Measurements from ENCODE around the gene SLX4IP.

Gene SLX4IP

GRCh38 chr20:10490257-10490656 is 55.2 kb downstream of the SLX4IP start:
- DNase-seq (ENCODE audit: insufficient read length, low spot score) (no peak), FAIRE-seq (no peak)

GRCh38 chr20:10490706-10491105 is 55.6 kb downstream of the SLX4IP start:
- FAIRE-seq (no peak), DNase-seq (ENCODE audit: insufficient read length, low spot score) (no peak)

- FAIRE-seq: no peak
- DNase-seq (ENCODE audit: insufficient read length, low spot score): no peak
Measured at GRCh38 chr20:10492065-10492464, 57.0 kb downstream of the SLX4IP start.

GRCh38 chr20:10492844-10493243 is 57.7 kb downstream of the SLX4IP start:
- FAIRE-seq (no peak), DNase-seq (ENCODE audit: insufficient read length, low spot score) (no peak)

- FAIRE-seq (no peak), DNase-seq (ENCODE audit: insufficient read length, low spot score) (no peak)
Measured at GRCh38 chr20:10495173-10495572, 60.1 kb downstream of the SLX4IP start.

GRCh38 chr20:10496465-10496864 is 61.4 kb downstream of the SLX4IP start:
- DNase-seq (ENCODE audit: insufficient read length, low spot score): no peak
- FAIRE-seq: no peak

- DNase-seq (ENCODE audit: insufficient read length, low spot score): no peak
- no peak for FAIRE-seq
Measured at GRCh38 chr20:10497283-10497682, 62.2 kb downstream of the SLX4IP start.

- FAIRE-seq: no peak
- DNase-seq (ENCODE audit: insufficient read length, low spot score): no peak
Measured at GRCh38 chr20:10497791-10498190, 62.7 kb downstream of the SLX4IP start.

GRCh38 chr20:10498200-10498599 is 63.1 kb downstream of the SLX4IP start:
- DNase-seq (ENCODE audit: insufficient read length, low spot score) (no peak), FAIRE-seq (peak; percentile 13)

GRCh38 chr20:10501402-10501801 is 66.3 kb downstream of the SLX4IP start:
- DNase-seq (ENCODE audit: insufficient read length, low spot score) (no peak), FAIRE-seq (no peak)

GRCh38 chr20:10502098-10502526 is 67.0 kb downstream of the SLX4IP start:
- DNase-seq (ENCODE audit: insufficient read length, low spot score) (no peak), FAIRE-seq (no peak)

- FAIRE-seq: no peak
Measured at GRCh38 chr20:10504608-10504993, 69.5 kb downstream of the SLX4IP start.

GRCh38 chr20:10504994-10505730 is 70.1 kb downstream of the SLX4IP start:
- DNase-seq (ENCODE audit: insufficient read length, low spot score) (no peak), FAIRE-seq (no peak)

More at GRCh38 chr20:10504608-10504993, 69.5 kb downstream of the SLX4IP start:
- no peak for DNase-seq (ENCODE audit: insufficient read length, low spot score)

- DNase-seq (ENCODE audit: insufficient read length, low spot score): no peak
- FAIRE-seq: no peak
Measured at GRCh38 chr20:10505827-10506226, 70.7 kb downstream of the SLX4IP start.

- DNase-seq (ENCODE audit: insufficient read length, low spot score) (no peak), FAIRE-seq (no peak)
Measured at GRCh38 chr20:10507052-10507451, 71.9 kb downstream of the SLX4IP start.

- no peak for FAIRE-seq
Measured at GRCh38 chr20:10508060-10508459, 73.0 kb downstream of the SLX4IP start.

GRCh38 chr20:10508468-10509251 is 73.6 kb downstream of the SLX4IP start:
- FAIRE-seq (no peak), DNase-seq (ENCODE audit: insufficient read length, low spot score) (peak; percentile 56)

More at GRCh38 chr20:10508060-10508459, 73.0 kb downstream of the SLX4IP start:
- DNase-seq (ENCODE audit: insufficient read length, low spot score): no peak

- no peak for DNase-seq (ENCODE audit: insufficient read length, low spot score)
- no peak for FAIRE-seq
Measured at GRCh38 chr20:10509376-10509775, 74.3 kb downstream of the SLX4IP start.

GRCh38 chr20:10510216-10510615 is 75.1 kb downstream of the SLX4IP start:
- FAIRE-seq (no peak), DNase-seq (ENCODE audit: insufficient read length, low spot score) (no peak)

- FAIRE-seq (peak; percentile 31), DNase-seq (ENCODE audit: insufficient read length, low spot score) (peak; percentile 14)
Measured at GRCh38 chr20:10511170-10511508, 76.0 kb downstream of the SLX4IP start.

- DNase-seq (ENCODE audit: insufficient read length, low spot score): peak; percentile 86
- peak; percentile 73 for FAIRE-seq
Measured at GRCh38 chr20:10511509-10512251, 76.6 kb downstream of the SLX4IP start.

Data from HTR-8/SVneo (cell line).